Choroid plexus epithelial cell (primary cell): ENCODE data around the gene ARID3A.
A peak's percentile ranks its signal among the peaks of the same experiment; 100 is the strongest.

Experiments used
- DNase-seq: peaks from one replicate; pipeline ENCODE4 v3.0.0-alpha.2; 2010; ENCODE audit warnings: low read depth
- H3K4me3 ChIP-seq: 2 replicates; pipeline ENCODE4 v1.5.1; 2011; ENCODE audit warnings: low read depth, mild to moderate bottlenecking, control low read depth, low read length, moderate library complexity
- CTCF ChIP-seq: conservative IDR thresholded peaks from 2 replicates; pipeline ENCODE4 v1.5.1; 2011; ENCODE audit warnings: low read depth, mild to moderate bottlenecking, control low read depth, inconsistent platforms, low read length, moderate library complexity

The ARID3A gene

GRCh38 chr19:882871-883497 lies 42.9 kb upstream of the ARID3A start:
- no peak for TF ChIP-seq CTCF
- no peak for DNase-seq

GRCh38 chr19:883661-884211 lies 42.1 kb upstream of the ARID3A start:
- H3K4me3 ChIP-seq: no peak overlapping the region
- no peak for DNase-seq
- TF ChIP-seq CTCF: no peak

More at GRCh38 chr19:882871-883497, 42.9 kb upstream of the ARID3A start:
- H3K4me3 ChIP-seq: no peak overlapping the region

GRCh38 chr19:884420-885211 lies 41.2 kb upstream of the ARID3A start:
- DNase-seq: no peak
- no peak for TF ChIP-seq CTCF

GRCh38 chr19:885536-886224 lies 40.2 kb upstream of the ARID3A start:
- no peak overlapping the region for H3K4me3 ChIP-seq
- no peak for TF ChIP-seq CTCF
- no peak for DNase-seq

More at GRCh38 chr19:884420-885211, 41.2 kb upstream of the ARID3A start:
- H3K4me3 ChIP-seq: no peak overlapping the region

GRCh38 chr19:887072-887471 lies 38.8 kb upstream of the ARID3A start:
- peak; percentile 65 for DNase-seq
- no peak overlapping the region for H3K4me3 ChIP-seq
- TF ChIP-seq CTCF: no peak

GRCh38 chr19:887599-887998 lies 38.2 kb upstream of the ARID3A start:
- TF ChIP-seq CTCF: no peak
- DNase-seq: no peak

More at GRCh38 chr19:887599-887998, 38.2 kb upstream of the ARID3A start:
- no peak overlapping the region for H3K4me3 ChIP-seq
